DND-41 (cell line): Measurements from ENCODE around the gene ATP2A3.

Experiments used
- EZH2 ChIP-seq: IDR thresholded peaks from 3 replicates; pipeline ENCODE4 v1.6.1; 2012; ENCODE audit warnings: borderline replicate concordance, low read depth, mild to moderate bottlenecking, moderate library complexity, low read length, inconsistent platforms; ENCODE audit not compliant: severe bottlenecking
- TF ChIP-seq, protein P1 (sequence below): IDR thresholded peaks from 2 replicates; pipeline ENCODE4 v1.5.1; 2012; ENCODE audit warnings: borderline replicate concordance, low read length, moderate library complexity, mild to moderate bottlenecking; ENCODE audit not compliant: poor library complexity, severe bottlenecking; ENCODE audit errors: extremely low read depth

GRCh38 chr17:3979290-3979611 is 15.0 kb upstream of the ATP2A3 start:
- TF ChIP-seq, protein P1, sequence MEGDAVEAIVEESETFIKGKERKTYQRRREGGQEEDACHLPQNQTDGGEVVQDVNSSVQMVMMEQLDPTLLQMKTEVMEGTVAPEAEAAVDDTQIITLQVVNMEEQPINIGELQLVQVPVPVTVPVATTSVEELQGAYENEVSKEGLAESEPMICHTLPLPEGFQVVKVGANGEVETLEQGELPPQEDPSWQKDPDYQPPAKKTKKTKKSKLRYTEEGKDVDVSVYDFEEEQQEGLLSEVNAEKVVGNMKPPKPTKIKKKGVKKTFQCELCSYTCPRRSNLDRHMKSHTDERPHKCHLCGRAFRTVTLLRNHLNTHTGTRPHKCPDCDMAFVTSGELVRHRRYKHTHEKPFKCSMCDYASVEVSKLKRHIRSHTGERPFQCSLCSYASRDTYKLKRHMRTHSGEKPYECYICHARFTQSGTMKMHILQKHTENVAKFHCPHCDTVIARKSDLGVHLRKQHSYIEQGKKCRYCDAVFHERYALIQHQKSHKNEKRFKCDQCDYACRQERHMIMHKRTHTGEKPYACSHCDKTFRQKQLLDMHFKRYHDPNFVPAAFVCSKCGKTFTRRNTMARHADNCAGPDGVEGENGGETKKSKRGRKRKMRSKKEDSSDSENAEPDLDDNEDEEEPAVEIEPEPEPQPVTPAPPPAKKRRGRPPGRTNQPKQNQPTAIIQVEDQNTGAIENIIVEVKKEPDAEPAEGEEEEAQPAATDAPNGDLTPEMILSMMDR, result no peak
- no peak for TF ChIP-seq EZH2
